ENCODE results near the gene FAM222B.

GRCh38 chr17:28777178-28777577 is 65.4 kb downstream of the FAM222B start:
- TF ChIP-seq, protein P1, sequence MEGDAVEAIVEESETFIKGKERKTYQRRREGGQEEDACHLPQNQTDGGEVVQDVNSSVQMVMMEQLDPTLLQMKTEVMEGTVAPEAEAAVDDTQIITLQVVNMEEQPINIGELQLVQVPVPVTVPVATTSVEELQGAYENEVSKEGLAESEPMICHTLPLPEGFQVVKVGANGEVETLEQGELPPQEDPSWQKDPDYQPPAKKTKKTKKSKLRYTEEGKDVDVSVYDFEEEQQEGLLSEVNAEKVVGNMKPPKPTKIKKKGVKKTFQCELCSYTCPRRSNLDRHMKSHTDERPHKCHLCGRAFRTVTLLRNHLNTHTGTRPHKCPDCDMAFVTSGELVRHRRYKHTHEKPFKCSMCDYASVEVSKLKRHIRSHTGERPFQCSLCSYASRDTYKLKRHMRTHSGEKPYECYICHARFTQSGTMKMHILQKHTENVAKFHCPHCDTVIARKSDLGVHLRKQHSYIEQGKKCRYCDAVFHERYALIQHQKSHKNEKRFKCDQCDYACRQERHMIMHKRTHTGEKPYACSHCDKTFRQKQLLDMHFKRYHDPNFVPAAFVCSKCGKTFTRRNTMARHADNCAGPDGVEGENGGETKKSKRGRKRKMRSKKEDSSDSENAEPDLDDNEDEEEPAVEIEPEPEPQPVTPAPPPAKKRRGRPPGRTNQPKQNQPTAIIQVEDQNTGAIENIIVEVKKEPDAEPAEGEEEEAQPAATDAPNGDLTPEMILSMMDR (conservative IDR thresholded peaks at IDR 0.05; ENCODE audit: low read length) = no peak
- TF ChIP-seq EZH2phosphoT487 (IDR thresholded peaks at IDR 0.05; ENCODE audit: borderline replicate concordance, low read depth, low read length) = no peak
